AG08396 (cell line): ENCODE data around the gene CADPS2.
"Not testable (repeated sequence)": the region's sequence is repeated elsewhere in the genome, so short reads cannot be mapped to it uniquely, and the experiment has no call there.

Experiments
- DNase-seq: peaks from one replicate; pipeline ENCODE4 v3.0.0; 2012; ENCODE audit warnings: low spot score, mixed read lengths

The CADPS2 gene

GRCh38 chr7:122709930-122710646, 176.2 kb downstream of the CADPS2 start:
- DNase-seq, result no peak

GRCh38 chr7:122706836-122707235, 179.4 kb downstream of the CADPS2 start:
- no peak for DNase-seq

- DNase-seq, result no peak
Observed at GRCh38 chr7:122702872-122703510, 183.3 kb downstream of the CADPS2 start, which contains the start of gene RNF148. Gene RNF148 (minus strand): TSS chr7:122702922. CDS start chr7:122702750, 172 bp downstream.

- no peak for DNase-seq
Observed at GRCh38 chr7:122699017-122699416, 187.2 kb downstream of the CADPS2 start, which contains the start of gene RNF133. Gene RNF133 (minus strand): TSS chr7:122699117. CDS start chr7:122698918, 199 bp downstream.

GRCh38 chr7:122695816-122696215, 190.4 kb downstream of the CADPS2 start:
- DNase-seq, result no peak

- DNase-seq, result no peak
Observed at GRCh38 chr7:122694697-122695096, 191.6 kb downstream of the CADPS2 start.

- no peak for DNase-seq
Observed at GRCh38 chr7:122692769-122693309, 193.4 kb downstream of the CADPS2 start.

- no peak for DNase-seq
Observed at GRCh38 chr7:122691569-122692235, 194.6 kb downstream of the CADPS2 start.

GRCh38 chr7:122689346-122690109, 196.7 kb downstream of the CADPS2 start:
- no peak for DNase-seq

GRCh38 chr7:122688400-122688998, 197.8 kb downstream of the CADPS2 start:
- no peak for DNase-seq

GRCh38 chr7:122686360-122686878, 199.8 kb downstream of the CADPS2 start:
- no peak for DNase-seq

- no peak for DNase-seq
Observed at GRCh38 chr7:122684504-122684903, 201.8 kb downstream of the CADPS2 start.

- DNase-seq, result no peak
Observed at GRCh38 chr7:122682815-122683550, 203.3 kb downstream of the CADPS2 start.

- DNase-seq, result not testable (repeated sequence)
Observed at GRCh38 chr7:122681186-122681585, 205.1 kb downstream of the CADPS2 start.

GRCh38 chr7:122679813-122680212, 206.4 kb downstream of the CADPS2 start:
- DNase-seq, result no peak

GRCh38 chr7:122679269-122679709, 207.0 kb downstream of the CADPS2 start:
- DNase-seq, result not testable (repeated sequence)

GRCh38 chr7:122677149-122677548, 209.1 kb downstream of the CADPS2 start:
- DNase-seq, result no peak

- no peak for DNase-seq
Observed at GRCh38 chr7:122676466-122676865, 209.8 kb downstream of the CADPS2 start.

GRCh38 chr7:122675621-122676020, 210.6 kb downstream of the CADPS2 start:
- DNase-seq, result no peak

- DNase-seq, result no peak
Observed at GRCh38 chr7:122675011-122675410, 211.2 kb downstream of the CADPS2 start.
